ENCODE results near the gene DSCAM. TPM values are rescaled to one million over a fixed set of nuclear protein-coding genes. Genes with fewer than 3 reads are reported as not detected.

DSCAM gene
- total and polyA plus RNA-seq, 2 donors (not counting 1 experiment from before 2014, with no cell fraction given) = not detected

GRCh38 chr21:40769231-40769630 is 77.7 kb downstream of the DSCAM start:
- Histone ChIP-seq H3K27ac (ENCODE audit: low read length in 2 of 2) (no peak overlapping the region), H3K79me2 (ENCODE audit: control insufficient read depth, insufficient read depth, low read length) (no peaks in the 10 kb centered on the region), H3K27me3 (replicated peaks in 1 of 4; ENCODE audit: control extremely low read depth in 1 of 4, control insufficient read depth in 3 of 4, insufficient read depth in 4 of 4, low read length in 3 of 4) (no peaks in the 10 kb centered on the region), H3K9me3 (ENCODE audit: control extremely low read depth in 1 of 3, control insufficient read depth in 2 of 3, insufficient read depth in 1 of 3, low read length in 2 of 3) (peaks cover 0 to 16% (median 0%) of the 10 kb centered on the region in 3 donors), H2AFZ (ENCODE audit: insufficient read depth, low read depth, low read length, poor library complexity, severe bottlenecking) (no peak overlapping the region), H3K4me1 (ENCODE audit: control insufficient read depth in 2 of 2, insufficient read depth in 2 of 2, low read length in 2 of 2) (no peaks in the 10 kb centered on the region), H3K4me3 (ENCODE audit: control extremely low read depth in 1 of 5, extremely low read depth in 1 of 5, insufficient read depth in 1 of 5, low read depth in 2 of 5, low read length in 4 of 5) (no peak overlapping the region), H3K9ac (ENCODE audit: low read length) (no peak overlapping the region), H4K20me1 (ENCODE audit: control insufficient read depth, insufficient read depth, low read length, poor library complexity, severe bottlenecking) (no peaks in the 10 kb centered on the region), H3K4me2 (replicated peaks; ENCODE audit: low read depth, low read length, poor library complexity, severe bottlenecking) (no peak overlapping the region), H3K36me3 (replicated peaks in 1 of 2; ENCODE audit: control extremely low read depth in 1 of 2, control insufficient read depth in 1 of 2, extremely low read depth in 1 of 2, insufficient read depth in 2 of 2, low read length in 1 of 2) (no peaks in the 10 kb centered on the region)
- Mint-ChIP-seq H3K4me1 (no peaks in the 10 kb centered on the region), H3K9me3 (ENCODE audit: insufficient read depth) (peaks cover 4% of the 10 kb centered on the region), H3K27me3 (no peaks in the 10 kb centered on the region), H3K27ac (no peak overlapping the region), H3K4me3 (no peak overlapping the region)
- no peak for TF ChIP-seq EZH2 (IDR thresholded peaks at IDR 0.05; ENCODE audit: borderline replicate concordance, insufficient read depth, low read depth, low read length, poor library complexity, severe bottlenecking)
- no peak for TF ChIP-seq CTCF (IDR thresholded peaks at IDR 0.05)
- WGBS (ENCODE audit: insufficient coverage) = 92% methylated on average over 1 of the region's 1 CpG
- ATAC-seq (ENCODE audit: low read depth) = no peak
- POLR2A ChIA-PET = no interaction called here
- CTCF ChIA-PET = no interaction called here
- intact Hi-C loops (cut with micrococcal nuclease) = no loop called here
- DNase-seq = no peak

GRCh38 chr21:40768056-40768455 is 78.9 kb downstream of the DSCAM start:
- no peak for DNase-seq
- no peak for ATAC-seq (ENCODE audit: low read depth)
- Histone ChIP-seq H3K27ac (ENCODE audit: low read length in 2 of 2) (no peak overlapping the region), H3K79me2 (ENCODE audit: control insufficient read depth, insufficient read depth, low read length) (no peaks in the 10 kb centered on the region), H3K4me3 (ENCODE audit: control extremely low read depth in 1 of 5, extremely low read depth in 1 of 5, insufficient read depth in 1 of 5, low read depth in 2 of 5, low read length in 4 of 5) (no peak overlapping the region), H3K27me3 (replicated peaks in 1 of 4; ENCODE audit: control extremely low read depth in 1 of 4, control insufficient read depth in 3 of 4, insufficient read depth in 4 of 4, low read length in 3 of 4) (no peaks in the 10 kb centered on the region), H3K36me3 (replicated peaks in 1 of 2; ENCODE audit: control extremely low read depth in 1 of 2, control insufficient read depth in 1 of 2, extremely low read depth in 1 of 2, insufficient read depth in 2 of 2, low read length in 1 of 2) (no peaks in the 10 kb centered on the region), H3K9ac (ENCODE audit: low read length) (no peak overlapping the region), H3K9me3 (ENCODE audit: control extremely low read depth in 1 of 3, control insufficient read depth in 2 of 3, insufficient read depth in 1 of 3, low read length in 2 of 3) (peaks cover 0 to 16% (median 0%) of the 10 kb centered on the region in 3 donors), H2AFZ (ENCODE audit: insufficient read depth, low read depth, low read length, poor library complexity, severe bottlenecking) (no peak overlapping the region), H3K4me1 (ENCODE audit: control insufficient read depth in 2 of 2, insufficient read depth in 2 of 2, low read length in 2 of 2) (no peaks in the 10 kb centered on the region), H4K20me1 (ENCODE audit: control insufficient read depth, insufficient read depth, low read length, poor library complexity, severe bottlenecking) (no peaks in the 10 kb centered on the region), H3K4me2 (replicated peaks; ENCODE audit: low read depth, low read length, poor library complexity, severe bottlenecking) (no peak overlapping the region)
- CTCF ChIA-PET = no interaction called here
- WGBS (ENCODE audit: insufficient coverage) = 80% methylated on average over 1 of the region's 2 CpGs
- Mint-ChIP-seq H3K27ac (no peak overlapping the region), H3K4me1 (no peaks in the 10 kb centered on the region), H3K27me3 (no peaks in the 10 kb centered on the region), H3K4me3 (no peak overlapping the region), H3K9me3 (ENCODE audit: insufficient read depth) (peaks cover 4% of the 10 kb centered on the region)
- POLR2A ChIA-PET = no interaction called here
- intact Hi-C loops (cut with micrococcal nuclease) = no loop called here
- no peak for TF ChIP-seq CTCF (IDR thresholded peaks at IDR 0.05)
- TF ChIP-seq EZH2 (IDR thresholded peaks at IDR 0.05; ENCODE audit: borderline replicate concordance, insufficient read depth, low read depth, low read length, poor library complexity, severe bottlenecking) = no peak
